Vagina (tissue), 2 donors: ENCODE measurements around the gene GAMT.

Experiments used
- POLR2A ChIP-seq, 2 donors: fragments of 450-650 bp; IDR thresholded peaks; one replicate each; pipeline ENCODE4 v1.6.1; 2017; ENCODE audit warnings: antibody characterized with exemption in 2 of 2, mild to moderate bottlenecking in 2 of 2, moderate library complexity in 2 of 2
- POLR2AphosphoS5 ChIP-seq, 2 donors: sonication (generic); formaldehyde crosslinking; IDR thresholded peaks; one replicate each; pipeline ENCODE4 v1.9.0; 2017; ENCODE audit warnings: antibody characterized with exemption in 2 of 2, mild to moderate bottlenecking in 2 of 2, low read depth in 1 of 2; ENCODE audit not compliant: insufficient read depth in 1 of 2
- TF ChIP-seq, protein P1 (sequence below), 3 experiments: fragments of 450-650 bp in 2 of 3; fragments of 200-600 bp in 1 of 3; sonication (generic) in 1 of 3; IDR thresholded peaks; one replicate each; pipeline ENCODE4 v1.5.1; 2017 to 2019; ENCODE audit warnings: antibody characterized with exemption in 3 of 3, mild to moderate bottlenecking in 2 of 3, moderate library complexity in 2 of 3

DNA sequence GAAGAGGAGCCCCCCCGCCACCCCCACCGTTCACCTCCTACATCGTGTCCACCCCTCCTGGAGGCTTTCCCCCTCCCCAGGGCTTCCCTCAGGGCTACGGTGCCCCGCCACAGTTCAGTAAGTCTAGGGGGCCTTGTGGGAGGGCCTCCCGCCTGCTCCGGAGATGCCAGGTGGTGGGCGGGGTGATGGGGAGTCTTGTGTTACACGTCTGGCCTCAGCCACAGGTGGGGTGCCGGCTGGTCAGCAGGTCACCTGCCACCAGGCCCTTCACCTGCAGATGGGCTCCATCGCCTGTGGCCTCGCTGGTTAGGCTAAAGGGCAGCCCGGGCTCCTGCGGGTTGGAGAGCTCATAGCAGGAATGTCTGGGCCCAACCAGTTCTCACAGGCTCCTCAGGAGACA lies 28.9 kb upstream of the GAMT start:
- TF ChIP-seq, protein P1, sequence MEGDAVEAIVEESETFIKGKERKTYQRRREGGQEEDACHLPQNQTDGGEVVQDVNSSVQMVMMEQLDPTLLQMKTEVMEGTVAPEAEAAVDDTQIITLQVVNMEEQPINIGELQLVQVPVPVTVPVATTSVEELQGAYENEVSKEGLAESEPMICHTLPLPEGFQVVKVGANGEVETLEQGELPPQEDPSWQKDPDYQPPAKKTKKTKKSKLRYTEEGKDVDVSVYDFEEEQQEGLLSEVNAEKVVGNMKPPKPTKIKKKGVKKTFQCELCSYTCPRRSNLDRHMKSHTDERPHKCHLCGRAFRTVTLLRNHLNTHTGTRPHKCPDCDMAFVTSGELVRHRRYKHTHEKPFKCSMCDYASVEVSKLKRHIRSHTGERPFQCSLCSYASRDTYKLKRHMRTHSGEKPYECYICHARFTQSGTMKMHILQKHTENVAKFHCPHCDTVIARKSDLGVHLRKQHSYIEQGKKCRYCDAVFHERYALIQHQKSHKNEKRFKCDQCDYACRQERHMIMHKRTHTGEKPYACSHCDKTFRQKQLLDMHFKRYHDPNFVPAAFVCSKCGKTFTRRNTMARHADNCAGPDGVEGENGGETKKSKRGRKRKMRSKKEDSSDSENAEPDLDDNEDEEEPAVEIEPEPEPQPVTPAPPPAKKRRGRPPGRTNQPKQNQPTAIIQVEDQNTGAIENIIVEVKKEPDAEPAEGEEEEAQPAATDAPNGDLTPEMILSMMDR (IDR thresholded peaks at IDR 0.05), result no peak
- TF ChIP-seq POLR2A (IDR thresholded peaks at IDR 0.05), result no peak
- no peak for TF ChIP-seq POLR2AphosphoS5 (IDR thresholded peaks at IDR 0.05; ENCODE audit: insufficient read depth in 1 of 2, low read depth in 1 of 2)
